Osteoblast (primary cell): ENCODE measurements around the gene FOXO3. TPM values are rescaled to one million over a fixed set of nuclear protein-coding genes. Genes with fewer than 3 reads are reported as not detected.
A peak's percentile ranks its signal among the peaks of the same experiment; 100 is the strongest.
"Not testable (repeated sequence)": the region's sequence is repeated elsewhere in the genome, so short reads cannot be mapped to it uniquely, and the experiment has no call there.

Experiments used
- DNase-seq: peaks from one replicate; pipeline ENCODE4 v3.0.0; 2011; ENCODE audit warnings: low spot score, mixed read lengths; ENCODE audit not compliant: insufficient read length; ENCODE audit errors: missing footprints
- H2AFZ ChIP-seq: 2 replicates; pipeline ENCODE4 v1.6.0; 2011; ENCODE audit warnings: mild to moderate bottlenecking, low read length
- H3K27ac ChIP-seq: 2 replicates; pipeline ENCODE4 v1.5.1; 2011; ENCODE audit warnings: mild to moderate bottlenecking, low read depth, low read length, moderate library complexity
- H3K27me3 ChIP-seq: 2 replicates; pipeline ENCODE4 v1.6.0; 2012; ENCODE audit warnings: mild to moderate bottlenecking, control low read depth, inconsistent platforms, low read length, moderate library complexity; ENCODE audit not compliant: insufficient read depth
- H3K36me3 ChIP-seq: 2 replicates; pipeline ENCODE4 v1.5.1; 2011; ENCODE audit warnings: mild to moderate bottlenecking, low read length, control low read depth, moderate library complexity; ENCODE audit not compliant: insufficient read depth
- H3K4me1 ChIP-seq: 2 replicates; pipeline ENCODE4 v1.5.1; 2011; ENCODE audit warnings: mild to moderate bottlenecking, low read length, control low read depth, moderate library complexity; ENCODE audit not compliant: insufficient read depth
- H3K4me2 ChIP-seq: 2 replicates; pipeline ENCODE4 v1.6.0; 2011; ENCODE audit warnings: mild to moderate bottlenecking, low read length; ENCODE audit not compliant: insufficient read depth
- H3K4me3 ChIP-seq: fragments of 200-600 bp; sonication (generic); 3 replicates; pipeline ENCODE4 v1.5.1; 2012; ENCODE audit warnings: mild to moderate bottlenecking, low read length, inconsistent platforms; ENCODE audit not compliant: insufficient read depth
- H3K79me2 ChIP-seq: 2 replicates; pipeline ENCODE4 v1.6.0; 2012; ENCODE audit warnings: mild to moderate bottlenecking, low read length, control low read depth, inconsistent platforms; ENCODE audit not compliant: insufficient read depth
- H3K9me3 ChIP-seq: 2 replicates; pipeline ENCODE4 v1.5.1; 2011; ENCODE audit warnings: low read depth, low read length, control low read depth
- H4K20me1 ChIP-seq: 2 replicates; pipeline ENCODE4 v1.6.0; 2012; ENCODE audit warnings: mild to moderate bottlenecking, low read length, control low read depth; ENCODE audit not compliant: insufficient read depth
- CTCF ChIP-seq: IDR thresholded peaks from 2 replicates; pipeline ENCODE4 v1.5.1; 2011; ENCODE audit warnings: mild to moderate bottlenecking, low read depth, low read length, moderate library complexity; ENCODE audit errors: extremely low read depth
- total RNA-seq: library from RNA; depleted of rRNA; stranded (reverse); fragments of >200 nt; gene quantifications from 2 replicates; pipeline ENCODE4 v1.2.3, GENCODE V29; 2012

The FOXO3 gene
- total RNA-seq, 1 donor = 53.2 TPM

DNA sequence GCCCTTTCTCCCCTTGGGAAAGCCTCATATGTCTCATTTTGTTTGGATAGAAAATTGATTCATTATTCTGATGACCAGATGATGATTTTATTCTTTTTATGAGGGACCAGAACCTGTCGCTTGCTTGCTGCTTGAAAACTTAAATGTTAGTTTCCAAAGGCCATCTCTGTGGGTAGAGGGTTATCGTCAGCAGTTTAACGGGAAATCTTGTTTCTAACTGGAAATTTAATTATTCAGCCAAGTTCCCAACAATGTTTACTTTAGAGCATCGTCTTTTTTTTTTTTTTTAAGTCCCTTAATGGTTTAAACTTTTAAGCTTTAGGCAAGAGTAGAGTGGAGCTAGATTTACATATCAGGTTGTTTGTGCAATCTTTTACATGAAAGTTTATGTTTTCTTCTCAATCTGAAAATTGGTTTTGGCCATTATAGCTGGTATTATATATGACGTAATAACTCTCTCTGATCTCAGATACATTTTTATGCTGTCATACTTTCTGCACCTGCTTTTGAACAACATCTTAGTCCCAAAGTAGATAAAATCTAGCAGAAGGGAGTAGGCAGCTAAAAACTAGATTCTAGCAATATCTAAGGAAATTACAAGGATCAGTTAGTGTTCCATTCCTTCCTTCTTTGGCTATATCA is 93.9 kb downstream of the FOXO3 start:
- H3K36me3 ChIP-seq = no peaks in the 10 kb centered on the region
- peaks cover 80% of the 10 kb centered on the region for H3K79me2 ChIP-seq
- no peak for TF ChIP-seq CTCF
- H3K4me2 ChIP-seq = peak overlapping the region; percentile 7
- no peak overlapping the region for H3K4me3 ChIP-seq
- peaks cover 16% of the 10 kb centered on the region for H4K20me1 ChIP-seq
- no peak for DNase-seq
- peaks cover 71% of the 10 kb centered on the region for H3K4me1 ChIP-seq
- H3K27me3 ChIP-seq = no peaks in the 10 kb centered on the region
- H3K9me3 ChIP-seq = no peaks in the 10 kb centered on the region
- H3K27ac ChIP-seq = peak overlapping the region; percentile 20
- H2AFZ ChIP-seq = no peak overlapping the region

DNA sequence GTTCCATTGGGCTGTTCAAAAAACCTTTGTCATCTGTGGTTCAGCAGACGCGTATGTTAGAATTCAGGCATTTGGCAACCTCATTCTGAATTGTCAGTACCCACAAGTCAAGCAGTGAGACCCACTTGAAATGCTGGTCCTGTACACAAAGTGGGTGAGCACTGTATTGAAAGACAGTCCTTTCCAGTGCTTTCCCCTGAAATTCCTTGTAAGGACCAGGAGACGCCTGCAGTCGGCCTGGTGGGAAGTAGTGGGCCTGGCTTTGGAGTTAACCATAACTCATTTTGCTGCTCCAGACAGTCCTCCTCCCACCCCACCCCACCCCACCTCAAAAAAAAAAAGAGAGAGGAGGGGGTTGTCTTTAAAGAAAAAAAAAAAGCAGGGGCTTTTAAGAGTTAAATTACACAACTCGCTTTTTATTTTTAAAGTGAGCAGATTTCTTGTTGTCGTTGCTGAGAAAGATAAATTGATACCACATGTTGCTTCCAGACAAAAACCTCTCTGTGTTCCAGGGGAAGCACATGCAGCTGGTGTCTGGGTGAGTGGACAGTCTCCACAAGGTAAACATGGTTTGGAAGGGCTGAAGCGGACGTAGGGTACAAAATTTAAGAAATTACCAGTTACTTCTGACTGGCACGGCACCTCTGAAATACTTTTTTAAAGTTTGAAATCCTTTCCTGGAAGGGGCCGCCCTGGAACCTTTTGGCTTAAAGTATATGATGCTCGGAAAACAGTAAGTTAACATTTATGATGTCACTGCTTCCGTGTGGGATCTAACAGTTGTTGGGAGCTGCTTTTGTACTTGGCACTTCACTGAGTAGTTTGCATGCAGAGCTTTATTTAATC is 95.3 kb downstream of the FOXO3 start:
- H2AFZ ChIP-seq = no peak overlapping the region
- peak overlapping the region; percentile 58 for H3K4me2 ChIP-seq
- no peak for TF ChIP-seq CTCF
- H3K27ac ChIP-seq = peak overlapping the region; percentile 81
- H3K4me3 ChIP-seq = peak overlapping the region; percentile 5
- H4K20me1 ChIP-seq = peaks cover 13% of the 10 kb centered on the region
- H3K9me3 ChIP-seq = no peaks in the 10 kb centered on the region
- peaks cover 84% of the 10 kb centered on the region for H3K79me2 ChIP-seq
- H3K27me3 ChIP-seq = no peaks in the 10 kb centered on the region
- peaks cover 58% of the 10 kb centered on the region for H3K4me1 ChIP-seq
- no peaks in the 10 kb centered on the region for H3K36me3 ChIP-seq
- DNase-seq = no peak

- no peaks in the 10 kb centered on the region for H3K27me3 ChIP-seq
- H4K20me1 ChIP-seq = peaks cover 11% of the 10 kb centered on the region
- peaks cover 88% of the 10 kb centered on the region for H3K79me2 ChIP-seq
- no peaks in the 10 kb centered on the region for H3K9me3 ChIP-seq
- peaks cover 58% of the 10 kb centered on the region for H3K4me1 ChIP-seq
- no peak for TF ChIP-seq CTCF
- no peaks in the 10 kb centered on the region for H3K36me3 ChIP-seq
- no peak overlapping the region for H3K4me3 ChIP-seq
- peak overlapping the region; percentile 58 for H3K4me2 ChIP-seq
- H2AFZ ChIP-seq = no peak overlapping the region
- peak overlapping the region; percentile 81 for H3K27ac ChIP-seq
- DNase-seq = no peak
Observed at GRCh38 chr6:108656836-108657235, 96.1 kb downstream of the FOXO3 start.

DNA sequence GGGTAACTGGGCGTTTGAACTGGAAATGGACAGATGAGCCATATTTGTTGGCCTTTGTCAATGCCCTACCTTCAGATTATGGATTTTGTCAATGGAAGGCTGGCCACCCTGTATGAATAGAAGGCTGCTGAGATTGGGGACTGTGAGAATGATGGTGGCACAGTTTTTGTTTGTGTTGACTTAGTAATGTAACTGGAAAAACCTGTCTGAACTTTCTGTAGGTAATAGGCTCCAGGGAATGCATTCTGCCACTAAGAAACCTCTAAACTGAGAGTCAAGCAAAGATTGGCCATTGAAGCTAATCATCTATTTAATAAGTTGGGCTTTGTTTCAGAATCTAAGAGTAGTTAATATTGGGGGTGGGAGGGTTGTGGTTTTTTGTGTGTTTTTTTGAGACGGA is 97.5 kb downstream of the FOXO3 start:
- no peak for DNase-seq
- H3K79me2 ChIP-seq = peaks cover 88% of the 10 kb centered on the region
- H3K36me3 ChIP-seq = no peaks in the 10 kb centered on the region
- H3K9me3 ChIP-seq = no peaks in the 10 kb centered on the region
- H4K20me1 ChIP-seq = peaks cover 18% of the 10 kb centered on the region
- H3K27ac ChIP-seq = no peak overlapping the region
- no peak overlapping the region for H2AFZ ChIP-seq
- no peaks in the 10 kb centered on the region for H3K27me3 ChIP-seq
- no peak for TF ChIP-seq CTCF
- no peak overlapping the region for H3K4me3 ChIP-seq
- H3K4me1 ChIP-seq = peaks cover 51% of the 10 kb centered on the region
- no peak overlapping the region for H3K4me2 ChIP-seq

GRCh38 chr6:108658785-108659184 is 98.1 kb downstream of the FOXO3 start:
- not testable (repeated sequence) for H3K4me3 ChIP-seq, H3K4me2 ChIP-seq, H3K9me3 ChIP-seq, DNase-seq, H3K27me3 ChIP-seq, H2AFZ ChIP-seq, H3K36me3 ChIP-seq, H3K27ac ChIP-seq
- peaks cover 19% of the 10 kb centered on the region for H4K20me1 ChIP-seq
- H3K79me2 ChIP-seq = peaks cover 86% of the 10 kb centered on the region
- peaks cover 46% of the 10 kb centered on the region for H3K4me1 ChIP-seq
